ENCODE data around the gene VSTM2L.

VSTM2L gene

DNA sequence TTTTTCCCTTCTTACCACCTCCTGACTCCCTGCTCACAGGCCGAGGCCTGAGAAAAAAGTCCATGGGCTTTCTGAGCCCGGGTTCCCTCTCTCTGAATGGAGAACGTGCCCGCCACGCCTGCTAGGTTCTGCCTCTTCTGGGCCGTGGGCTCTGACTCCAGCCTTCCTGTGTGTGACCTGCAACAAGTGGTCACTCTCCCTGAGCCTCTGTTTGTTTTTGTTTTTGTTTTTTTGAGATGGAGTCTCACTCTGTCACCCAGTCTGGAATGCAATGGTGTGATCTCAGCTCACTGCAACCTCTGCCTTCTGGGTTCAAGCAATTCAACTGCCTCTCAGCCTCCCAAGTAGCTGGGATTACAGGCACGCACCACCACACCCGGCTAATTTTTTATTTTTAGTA lies 17.9 kb upstream of the VSTM2L start:
- H3K9ac ChIP-seq (ENCODE audit: insufficient read length), result no peak overlapping the region
- DNase-seq (ENCODE audit: low read depth, low spot score), result no peak
- H3K36me3 ChIP-seq (ENCODE audit: insufficient read depth, low read length), result no peaks in the 10 kb centered on the region
- no peaks in the 10 kb centered on the region for H3K9me3 ChIP-seq (ENCODE audit: low read depth, low read length)
- no peak overlapping the region for H3K27ac ChIP-seq
- no peak overlapping the region for H3K4me3 ChIP-seq
- TF ChIP-seq EZH2 (IDR thresholded peaks at IDR 0.05) (no peak), POLR2AphosphoS5 (IDR thresholded peaks at IDR 0.05; ENCODE audit: borderline replicate concordance, low read depth, low read length) (no peak), FOXP2 (optimal IDR thresholded peaks at IDR 0.05; ENCODE audit: control extremely low read depth, extremely low read length, insufficient read depth) (no peak)

DNA sequence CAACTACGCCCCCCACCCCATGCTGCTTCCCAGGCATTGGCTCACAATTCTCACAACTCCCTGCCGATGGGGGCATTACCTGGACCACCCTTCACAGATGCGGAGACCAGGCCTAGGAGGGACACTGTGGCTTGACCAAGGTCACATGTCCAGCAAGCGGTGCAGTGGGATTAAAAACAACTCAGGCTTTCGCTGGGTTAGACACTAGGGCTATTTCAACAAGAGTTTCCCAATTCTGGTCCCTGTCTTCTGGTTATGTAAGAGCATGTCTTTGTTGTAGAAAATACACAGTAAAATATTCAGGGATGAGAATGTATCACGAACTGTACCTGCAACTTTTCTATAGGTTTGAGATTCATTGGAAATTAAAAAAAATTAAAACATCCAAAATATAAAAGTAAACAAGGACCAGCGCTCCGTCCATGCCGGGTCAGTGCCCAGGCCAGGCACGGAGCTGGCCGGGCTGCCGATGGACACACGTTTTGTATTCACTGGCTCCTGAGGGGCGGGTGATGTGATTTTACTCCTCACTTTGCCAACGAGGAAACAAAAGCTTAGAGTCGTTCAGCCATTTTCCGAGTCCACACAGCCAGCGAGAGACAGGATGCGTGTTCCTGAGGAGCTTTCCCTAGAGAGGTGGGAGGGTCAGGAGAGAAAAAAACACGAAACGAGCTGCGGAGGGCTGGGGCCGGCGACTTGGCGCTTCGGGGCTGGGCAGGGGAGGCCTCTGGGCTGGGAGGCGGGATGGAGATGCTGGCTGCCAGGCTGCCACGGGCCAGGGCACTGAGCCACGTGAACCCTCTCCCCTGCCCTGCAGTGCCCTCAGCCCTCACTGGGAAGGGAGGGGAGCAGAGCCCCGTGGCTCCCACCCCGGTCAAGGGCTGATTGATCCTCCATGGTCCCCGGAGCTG lies 17.1 kb upstream of the VSTM2L start:
- DNase-seq (ENCODE audit: low read depth, low spot score), result no peak
- Histone ChIP-seq H3K9me3 (ENCODE audit: low read depth, low read length) (no peaks in the 10 kb centered on the region), H3K36me3 (ENCODE audit: insufficient read depth, low read length) (no peaks in the 10 kb centered on the region), H3K9ac (ENCODE audit: insufficient read length) (no peak overlapping the region), H3K27ac (no peak overlapping the region), H3K4me3 (no peak overlapping the region)
- no peak for TF ChIP-seq POLR2AphosphoS5 (IDR thresholded peaks at IDR 0.05; ENCODE audit: borderline replicate concordance, low read depth, low read length)
- no peak for TF ChIP-seq FOXP2 (optimal IDR thresholded peaks at IDR 0.05; ENCODE audit: control extremely low read depth, extremely low read length, insufficient read depth)
- no peak for TF ChIP-seq EZH2 (IDR thresholded peaks at IDR 0.05)

DNA sequence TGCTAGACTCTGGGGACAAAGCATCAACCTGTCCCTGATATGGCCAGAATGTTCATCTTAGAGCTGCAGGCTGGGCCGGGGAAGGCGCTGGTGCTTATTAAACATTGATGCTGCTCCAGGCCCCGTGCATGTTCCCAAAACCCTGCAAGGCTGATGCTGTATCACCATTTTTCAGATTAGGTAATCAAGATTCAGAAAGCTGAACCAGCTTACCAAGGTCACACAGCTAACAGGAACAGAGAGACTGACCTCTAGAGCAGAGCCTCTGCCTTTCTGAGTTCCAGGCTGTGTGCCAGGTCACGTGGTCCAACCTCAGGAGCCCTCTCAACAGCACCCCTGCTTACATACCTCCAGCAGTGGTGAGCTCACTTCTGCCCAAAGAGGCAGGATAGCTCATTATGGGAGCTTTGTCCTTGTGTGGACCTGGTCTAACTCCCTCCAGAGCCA lies 16.1 kb upstream of the VSTM2L start:
- no peak overlapping the region for H3K4me3 ChIP-seq
- TF ChIP-seq POLR2AphosphoS5 (IDR thresholded peaks at IDR 0.05; ENCODE audit: borderline replicate concordance, low read depth, low read length) (no peak), EZH2 (IDR thresholded peaks at IDR 0.05) (no peak), FOXP2 (optimal IDR thresholded peaks at IDR 0.05; ENCODE audit: control extremely low read depth, extremely low read length, insufficient read depth) (no peak)
- no peak overlapping the region for H3K9ac ChIP-seq (ENCODE audit: insufficient read length)
- no peak overlapping the region for H3K27ac ChIP-seq
- no peak for DNase-seq (ENCODE audit: low read depth, low spot score)
- no peaks in the 10 kb centered on the region for H3K36me3 ChIP-seq (ENCODE audit: insufficient read depth, low read length)
- no peaks in the 10 kb centered on the region for H3K9me3 ChIP-seq (ENCODE audit: low read depth, low read length)

GRCh38 chr20:37888641-37889040 lies 14.3 kb upstream of the VSTM2L start:
- TF ChIP-seq POLR2AphosphoS5 (IDR thresholded peaks at IDR 0.05; ENCODE audit: borderline replicate concordance, low read depth, low read length) (no peak), EZH2 (IDR thresholded peaks at IDR 0.05) (no peak)
- Histone ChIP-seq H3K4me3 (no peak overlapping the region), H3K9me3 (ENCODE audit: low read depth, low read length) (no peaks in the 10 kb centered on the region), H3K9ac (ENCODE audit: insufficient read length) (no peak overlapping the region), H3K27ac (no peak overlapping the region), H3K36me3 (ENCODE audit: insufficient read depth, low read length) (no peaks in the 10 kb centered on the region)
- DNase-seq (ENCODE audit: low read depth, low spot score), result no peak

- no peaks in the 10 kb centered on the region for H3K36me3 ChIP-seq (ENCODE audit: insufficient read depth, low read length)
- no peaks in the 10 kb centered on the region for H3K9me3 ChIP-seq (ENCODE audit: low read depth, low read length)
- no peak overlapping the region for H3K27ac ChIP-seq
- H3K9ac ChIP-seq (ENCODE audit: insufficient read length), result no peak overlapping the region
- TF ChIP-seq EZH2 (IDR thresholded peaks at IDR 0.05) (no peak), POLR2AphosphoS5 (IDR thresholded peaks at IDR 0.05; ENCODE audit: borderline replicate concordance, low read depth, low read length) (no peak), FOXP2 (optimal IDR thresholded peaks at IDR 0.05; ENCODE audit: control extremely low read depth, extremely low read length, insufficient read depth) (no peak)
- no peak overlapping the region for H3K4me3 ChIP-seq
- no peak for DNase-seq (ENCODE audit: low read depth, low spot score)
Measured at GRCh38 chr20:37890108-37890507, 12.8 kb upstream of the VSTM2L start.

DNA sequence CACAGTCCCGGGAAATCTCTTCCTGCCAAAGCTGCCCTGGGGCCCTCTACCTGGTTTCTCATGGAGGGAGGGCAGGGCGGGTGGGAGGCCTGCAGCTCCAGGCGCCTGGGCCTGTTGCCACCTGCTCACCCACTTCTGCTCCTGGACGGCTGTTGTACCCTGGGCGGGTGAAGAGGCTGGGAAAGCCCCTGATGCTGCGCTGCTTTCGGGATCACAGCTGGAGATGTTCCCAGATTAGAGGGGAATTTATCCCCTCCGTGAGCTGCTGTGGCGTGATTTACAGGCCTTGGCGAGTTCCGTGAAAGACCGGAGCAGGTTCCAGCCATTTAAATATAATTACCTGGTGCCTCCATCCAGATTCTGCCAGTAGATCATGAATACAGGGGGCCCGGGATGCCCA lies 12.3 kb upstream of the VSTM2L start:
- TF ChIP-seq EZH2 (IDR thresholded peaks at IDR 0.05) (no peak), FOXP2 (optimal IDR thresholded peaks at IDR 0.05; ENCODE audit: control extremely low read depth, extremely low read length, insufficient read depth) (no peak), POLR2AphosphoS5 (IDR thresholded peaks at IDR 0.05; ENCODE audit: borderline replicate concordance, low read depth, low read length) (no peak)
- no peak overlapping the region for H3K4me3 ChIP-seq
- H3K27ac ChIP-seq, result no peak overlapping the region
- H3K9ac ChIP-seq (ENCODE audit: insufficient read length), result no peak overlapping the region
- H3K9me3 ChIP-seq (ENCODE audit: low read depth, low read length), result no peaks in the 10 kb centered on the region
- H3K36me3 ChIP-seq (ENCODE audit: insufficient read depth, low read length), result no peaks in the 10 kb centered on the region
- DNase-seq (ENCODE audit: low read depth, low spot score), result no peak

DNA sequence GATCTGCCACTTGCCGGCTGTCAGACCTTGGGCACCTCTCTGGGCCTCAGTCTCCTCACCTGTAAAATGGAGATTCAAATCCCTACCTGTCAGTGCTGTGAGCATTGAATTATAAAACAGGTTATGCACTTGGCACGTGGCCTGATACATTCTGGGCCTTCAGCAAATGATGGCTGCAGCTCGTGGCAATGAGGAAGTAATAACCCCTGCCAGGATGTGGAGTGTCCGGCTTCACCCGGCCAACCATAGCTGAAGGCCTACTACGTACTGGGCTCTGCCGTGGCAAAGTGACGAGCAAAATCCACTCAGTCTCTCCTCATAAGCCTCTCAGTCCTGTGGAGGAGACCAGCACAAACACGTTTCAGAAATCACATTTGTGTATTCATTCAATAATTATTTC lies 10.9 kb upstream of the VSTM2L start:
- H3K27ac ChIP-seq, result no peak overlapping the region
- H3K36me3 ChIP-seq (ENCODE audit: insufficient read depth, low read length), result no peaks in the 10 kb centered on the region
- no peak overlapping the region for H3K4me3 ChIP-seq
- no peak for TF ChIP-seq POLR2AphosphoS5 (IDR thresholded peaks at IDR 0.05; ENCODE audit: borderline replicate concordance, low read depth, low read length)
- TF ChIP-seq EZH2 (IDR thresholded peaks at IDR 0.05), result no peak
- TF ChIP-seq FOXP2 (optimal IDR thresholded peaks at IDR 0.05; ENCODE audit: control extremely low read depth, extremely low read length, insufficient read depth), result no peak
- no peak for DNase-seq (ENCODE audit: low read depth, low spot score)
- no peaks in the 10 kb centered on the region for H3K9me3 ChIP-seq (ENCODE audit: low read depth, low read length)
- no peak overlapping the region for H3K9ac ChIP-seq (ENCODE audit: insufficient read length)

DNA sequence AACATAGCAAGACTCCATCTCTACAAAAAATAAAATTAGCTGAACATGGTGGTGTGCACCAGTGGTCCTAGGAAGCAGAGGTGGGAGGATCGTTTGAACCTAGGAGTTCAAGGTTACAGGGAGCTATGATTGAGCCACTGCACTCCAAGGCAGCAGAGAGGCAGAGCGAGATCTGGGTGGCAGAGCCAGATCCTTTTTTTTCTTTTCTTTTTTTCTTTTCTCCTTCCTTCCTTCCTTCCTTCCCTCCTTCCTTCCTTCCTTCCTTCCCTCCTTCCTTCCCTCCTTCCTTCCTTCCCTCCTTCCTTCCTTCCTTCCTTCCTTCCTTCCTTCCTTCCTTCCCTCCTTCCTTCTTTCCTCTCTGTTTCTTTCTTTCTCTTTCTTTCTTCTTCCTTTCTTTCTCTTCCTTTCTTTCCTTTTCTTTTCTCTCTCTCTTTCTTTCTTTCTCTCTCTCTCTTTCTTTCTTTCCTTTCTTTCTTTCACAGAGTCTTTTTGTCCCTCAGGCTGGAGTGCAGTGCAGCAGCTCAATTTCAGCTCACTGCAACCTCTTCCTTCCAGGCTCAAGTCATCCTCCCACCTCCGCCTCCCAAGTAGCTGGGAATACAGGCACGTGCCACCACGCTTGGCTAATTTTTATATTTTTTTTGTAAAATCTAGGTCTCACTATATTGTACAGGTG lies 9.2 kb upstream of the VSTM2L start:
- Histone ChIP-seq H3K9me3 (ENCODE audit: low read depth, low read length) (no peaks in the 10 kb centered on the region), H3K36me3 (ENCODE audit: insufficient read depth, low read length) (no peaks in the 10 kb centered on the region), H3K27ac (peak overlapping the region; percentile 60; the same call in 1 of the 2 replicates), H3K9ac (ENCODE audit: insufficient read length) (no peak overlapping the region), H3K4me3 (no peak overlapping the region)
- DNase-seq (ENCODE audit: low read depth, low spot score), result no peak
- no peak for TF ChIP-seq EZH2 (IDR thresholded peaks at IDR 0.05)
- TF ChIP-seq POLR2AphosphoS5 (IDR thresholded peaks at IDR 0.05; ENCODE audit: borderline replicate concordance, low read depth, low read length), result no peak
- TF ChIP-seq FOXP2 (optimal IDR thresholded peaks at IDR 0.05; ENCODE audit: control extremely low read depth, extremely low read length, insufficient read depth), result no peak

Measured in SK-N-MC (cell line).